Tibial nerve (tissue), 4 donors: ENCODE data around the gene ZBTB17.

Source experiments
- CTCF ChIP-seq, 5 experiments: fragments of 200-600 bp in 3 of 5; fragments of 450-650 bp in 2 of 5; sonication (generic) in 3 of 5; IDR thresholded peaks; one replicate each; pipeline ENCODE4 v1.5.1; 2016 to 2019; ENCODE audit warnings: antibody characterized with exemption in 5 of 5, mild to moderate bottlenecking in 3 of 5, moderate library complexity in 2 of 5
- EP300 ChIP-seq, 2 donors: sonication (generic); formaldehyde crosslinking; IDR thresholded peaks; one replicate each; pipeline ENCODE4 v1.6.1; 2017; ENCODE audit warnings: antibody characterized with exemption in 2 of 2, mild to moderate bottlenecking in 1 of 2
- POLR2A ChIP-seq, 2 donors: fragments of 450-650 bp; IDR thresholded peaks; one replicate each; pipeline ENCODE4 v1.6.1; 2017; ENCODE audit warnings: antibody characterized with exemption in 2 of 2, mild to moderate bottlenecking in 2 of 2, moderate library complexity in 2 of 2

DNA sequence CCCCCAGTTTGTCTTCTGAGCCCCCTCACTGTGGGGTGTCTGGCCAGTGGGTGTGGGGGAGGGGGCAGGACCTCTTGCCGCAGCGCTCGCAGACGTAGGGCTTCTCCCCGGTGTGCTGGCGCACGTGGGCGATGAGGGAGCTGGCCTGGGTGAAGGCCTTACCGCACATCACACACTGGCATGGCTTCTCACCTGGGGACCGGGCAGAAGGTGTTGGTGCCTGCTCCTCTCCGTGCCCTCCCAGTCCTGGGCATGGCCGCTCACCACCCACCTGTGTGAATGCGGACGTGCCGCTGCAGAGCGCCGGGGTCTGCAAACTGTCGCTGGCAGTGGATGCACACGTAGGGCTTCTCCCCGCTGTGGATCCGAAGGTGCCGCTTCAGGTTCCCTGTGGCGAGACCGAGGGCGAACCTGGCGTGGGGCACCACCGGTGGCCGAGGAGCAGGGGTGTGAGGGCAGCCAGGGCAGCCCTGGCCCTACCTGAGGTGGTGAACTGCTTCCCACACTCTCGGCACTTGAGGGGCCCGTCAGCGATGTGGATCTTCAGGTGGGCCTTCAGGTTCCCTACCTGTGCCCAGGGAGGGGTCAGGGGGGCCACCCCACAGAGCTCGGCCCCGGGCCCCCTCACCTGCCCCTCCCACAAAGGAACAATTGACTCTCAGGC, 32.4 kb downstream of the ZBTB17 start:
- TF ChIP-seq EP300 (IDR thresholded peaks at IDR 0.05) (no peak), CTCF (IDR thresholded peaks at IDR 0.05) (no peak), POLR2A (IDR thresholded peaks at IDR 0.05) (no peak)
